HepG2 (cell line): ENCODE measurements around the gene C20orf96. TPM values are rescaled to one million over a fixed set of nuclear protein-coding genes. Genes with fewer than 3 reads are reported as not detected.
A peak's percentile ranks its signal among the peaks of the same experiment; 100 is the strongest.

Experiments used
- CC2D1A ChIP-seq: sonication (generic); formaldehyde crosslinking; IDR thresholded peaks from 2 replicates; pipeline ENCODE4 v1.8.1; 2023; ENCODE audit warnings: mild to moderate bottlenecking, missing genetic modification reagents
- HIC2 ChIP-seq: sonication (generic); formaldehyde crosslinking; IDR thresholded peaks from 2 replicates; pipeline ENCODE4 v1.9.0; 2022; ENCODE audit warnings: low read depth, missing genetic modification reagents
- HOXD1 ChIP-seq: sonication (generic); formaldehyde crosslinking; IDR thresholded peaks from 2 replicates; pipeline ENCODE4 v1.5.0; 2020; ENCODE audit warnings: missing genetic modification reagents
- NFYB ChIP-seq: sonication (generic); formaldehyde crosslinking; IDR thresholded peaks from 2 replicates; pipeline ENCODE4 v1.4.0; 2020; ENCODE audit warnings: missing genetic modification reagents
- PCBP1 ChIP-seq: fragments of 200-400 bp; formaldehyde crosslinking; IDR thresholded peaks from 2 replicates; pipeline ENCODE4 v1.6.1; 2017; ENCODE audit warnings: mild to moderate bottlenecking, low read depth, low read length, borderline replicate concordance
- POLR2G ChIP-seq: fragments of 200-400 bp; formaldehyde crosslinking; IDR thresholded peaks from 2 replicates; pipeline ENCODE4 v1.6.1; 2018; ENCODE audit warnings: mild to moderate bottlenecking, low read depth, low read length, moderate library complexity
- RCOR2 ChIP-seq: IDR thresholded peaks from 2 replicates; pipeline ENCODE4 v1.6.1; 2016; ENCODE audit warnings: missing biosample characterization, missing genetic modification reagents
- REL ChIP-seq: sonication (generic); formaldehyde crosslinking; conservative IDR thresholded peaks from 2 replicates; pipeline ENCODE4 v1.8.0; 2022; ENCODE audit warnings: mild to moderate bottlenecking, missing genetic modification reagents, moderate library complexity
- RFX3 ChIP-seq: IDR thresholded peaks from 2 replicates; pipeline ENCODE4 v1.6.1; 2016; ENCODE audit warnings: missing biosample characterization, missing genetic modification reagents
- SNAI1 ChIP-seq: sonication (generic); formaldehyde crosslinking; IDR thresholded peaks from 2 replicates; pipeline ENCODE4 v1.5.0; 2020; ENCODE audit warnings: mild to moderate bottlenecking, missing genetic modification reagents, borderline replicate concordance
- TARDBP ChIP-seq: sonication (generic); formaldehyde crosslinking; IDR thresholded peaks from 2 replicates; pipeline ENCODE4 v1.8.0; 2022; ENCODE audit warnings: mild to moderate bottlenecking, missing genetic modification reagents
- TBL1XR1 ChIP-seq: fragments of 150-350 bp; IDR thresholded peaks from 2 replicates; pipeline ENCODE4 v1.6.1; 2014; ENCODE audit warnings: borderline replicate concordance, low read length; ENCODE audit not compliant: partially characterized antibody
- ZMAT3 ChIP-seq: sonication (generic); formaldehyde crosslinking; conservative IDR thresholded peaks from 2 replicates; pipeline ENCODE4 v1.7.0; 2021; ENCODE audit warnings: missing genetic modification reagents
- ZNF30 ChIP-seq: sonication (generic); formaldehyde crosslinking; IDR thresholded peaks from 2 replicates; pipeline ENCODE4 v1.5.0; 2020; ENCODE audit warnings: mild to moderate bottlenecking, missing genetic modification reagents
- ZNF337 ChIP-seq: sonication (generic); formaldehyde crosslinking; IDR thresholded peaks from 2 replicates; pipeline ENCODE4 v1.5.1; 2020; ENCODE audit warnings: missing genetic modification reagents, low read depth, mild to moderate bottlenecking, borderline replicate concordance
- ZNF383 ChIP-seq: sonication (generic); formaldehyde crosslinking; IDR thresholded peaks from 2 replicates; pipeline ENCODE4 v1.4.0; 2020; ENCODE audit warnings: missing genetic modification reagents, mild to moderate bottlenecking, borderline replicate concordance
- ZNF430 ChIP-seq: sonication (generic); formaldehyde crosslinking; IDR thresholded peaks from 2 replicates; pipeline ENCODE4 v1.9.0; 2021; ENCODE audit warnings: mild to moderate bottlenecking, missing genetic modification reagents
- ZNF552 ChIP-seq: sonication (generic); formaldehyde crosslinking; IDR thresholded peaks from 2 replicates; pipeline ENCODE4 v1.9.0; 2022; ENCODE audit warnings: missing genetic modification reagents, mild to moderate bottlenecking, borderline replicate concordance
- ZNF557 ChIP-seq: sonication (generic); formaldehyde crosslinking; IDR thresholded peaks from 2 replicates; pipeline ENCODE4 v1.4.0; 2020; ENCODE audit warnings: missing genetic modification reagents
- ZNF761 ChIP-seq: sonication (generic); formaldehyde crosslinking; conservative IDR thresholded peaks from 2 replicates; pipeline ENCODE4 v1.4.0; 2020; ENCODE audit warnings: mild to moderate bottlenecking, missing genetic modification reagents
- ZNF768 ChIP-seq: sonication (generic); formaldehyde crosslinking; IDR thresholded peaks from 2 replicates; pipeline ENCODE4 v1.4.0; 2020; ENCODE audit warnings: missing genetic modification reagents
- polyA plus RNA-seq, 8 experiments: library from polyadenylated mRNA; depleted of rRNA in 3 of 8; stranded (reverse) in 7 of 8; unstranded in 1 of 8; fragments of >200 nt; fragmentation: Illumina TruSeq in 4 of 8; extraction: Trizol in 4 of 8; gene quantifications; 2 replicates each; pipeline versions ENCODE4 v1.2.1 to v1.2.3, GENCODE V29; 2011 to 2016; ENCODE audit warnings: low read depth in 4 of 8, missing spikeins in 1 of 8, mixed read lengths in 1 of 8; ENCODE audit not compliant: insufficient read depth in 1 of 8
- total RNA-seq, 5 experiments: library from RNA; depleted of rRNA; stranded (reverse); fragments of >200 nt; fragmentation: Illumina TruSeq; extraction: Trizol; gene quantifications; 2 replicates each; pipeline ENCODE4 v1.2.3, GENCODE V29; 2016; ENCODE audit warnings: low read depth in 1 of 5
- TF ChIP-seq, protein P1 (sequence below): IDR thresholded peaks from 2 replicates; pipeline ENCODE4 v1.6.1; 2016; ENCODE audit warnings: missing compliant biosample characterization, missing genetic modification reagents, borderline replicate concordance
- TF ChIP-seq, protein P2 (sequence below): sonication (generic); formaldehyde crosslinking; IDR thresholded peaks from 2 replicates; pipeline ENCODE4 v1.5.0; 2020; ENCODE audit warnings: mild to moderate bottlenecking, low read depth, missing genetic modification reagents, borderline replicate concordance
- TF ChIP-seq, protein P3 (sequence below): sonication (generic); formaldehyde crosslinking; conservative IDR thresholded peaks from 2 replicates; pipeline ENCODE4 v1.4.0; 2020; ENCODE audit warnings: missing genetic modification reagents
- TF ChIP-seq, protein P4 (sequence below): sonication (generic); formaldehyde crosslinking; IDR thresholded peaks from 2 replicates; pipeline ENCODE4 v1.8.0; 2022; ENCODE audit warnings: missing genetic modification reagents, mild to moderate bottlenecking, borderline replicate concordance

Gene C20orf96
- total and polyA plus RNA-seq, 2 of the 13 experiments (the other 11 are each of a cell fraction or from before 2014, with no cell fraction given): 3.8 to 20.6 TPM

GRCh38 chr20:330233-331149, 39.9 kb upstream of the C20orf96 start (continued):
- no peak for TF ChIP-seq ZNF768 (CRISPR knock-in tag)
- no peak for TF ChIP-seq TARDBP (CRISPR knock-in tag)
- TF ChIP-seq HIC2 (CRISPR knock-in tag): peak; percentile 27; the same call in 1 of the 2 replicates
- TF ChIP-seq ZNF761 (CRISPR knock-in tag): 0 out of 2 replicates have a peak, but pooled peaks have one; percentile 36
- no peak for TF ChIP-seq PCBP1
- no peak for TF ChIP-seq ZNF337 (CRISPR knock-in tag)
- TF ChIP-seq, protein P1, sequence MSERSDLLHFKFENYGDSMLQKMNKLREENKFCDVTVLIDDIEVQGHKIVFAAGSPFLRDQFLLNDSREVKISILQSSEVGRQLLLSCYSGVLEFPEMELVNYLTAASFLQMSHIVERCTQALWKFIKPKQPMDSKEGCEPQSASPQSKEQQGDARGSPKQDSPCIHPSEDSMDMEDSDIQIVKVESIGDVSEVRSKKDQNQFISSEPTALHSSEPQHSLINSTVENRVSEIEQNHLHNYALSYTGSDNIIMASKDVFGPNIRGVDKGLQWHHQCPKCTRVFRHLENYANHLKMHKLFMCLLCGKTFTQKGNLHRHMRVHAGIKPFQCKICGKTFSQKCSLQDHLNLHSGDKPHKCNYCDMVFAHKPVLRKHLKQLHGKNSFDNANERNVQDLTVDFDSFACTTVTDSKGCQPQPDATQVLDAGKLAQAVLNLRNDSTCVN (CRISPR knock-in tag): 0 out of 2 replicates have a peak, but pooled peaks have one; percentile 12
- TF ChIP-seq, protein P2, sequence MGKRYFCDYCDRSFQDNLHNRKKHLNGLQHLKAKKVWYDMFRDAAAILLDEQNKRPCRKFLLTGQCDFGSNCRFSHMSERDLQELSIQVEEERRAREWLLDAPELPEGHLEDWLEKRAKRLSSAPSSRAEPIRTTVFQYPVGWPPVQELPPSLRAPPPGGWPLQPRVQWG: no peak
- no peak for TF ChIP-seq SNAI1 (CRISPR knock-in tag)
- no peak for TF ChIP-seq RCOR2 (CRISPR knock-in tag)
- no peak for TF ChIP-seq CC2D1A
- TF ChIP-seq ZNF557: no peak
- TF ChIP-seq POLR2G: peak; percentile 58; the same call in 1 of the 2 replicates
- TF ChIP-seq, protein P3, sequence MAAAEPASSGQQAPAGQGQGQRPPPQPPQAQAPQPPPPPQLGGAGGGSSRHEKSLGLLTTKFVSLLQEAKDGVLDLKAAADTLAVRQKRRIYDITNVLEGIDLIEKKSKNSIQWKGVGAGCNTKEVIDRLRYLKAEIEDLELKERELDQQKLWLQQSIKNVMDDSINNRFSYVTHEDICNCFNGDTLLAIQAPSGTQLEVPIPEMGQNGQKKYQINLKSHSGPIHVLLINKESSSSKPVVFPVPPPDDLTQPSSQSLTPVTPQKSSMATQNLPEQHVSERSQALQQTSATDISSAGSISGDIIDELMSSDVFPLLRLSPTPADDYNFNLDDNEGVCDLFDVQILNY: no peak
- TF ChIP-seq ZNF552 (CRISPR knock-in tag): no peak
- no peak for TF ChIP-seq ZNF430
- no peak; the same call in 1 of the 2 replicates for TF ChIP-seq ZNF383 (CRISPR knock-in tag)
- no peak for TF ChIP-seq RFX3 (CRISPR knock-in tag)
- TF ChIP-seq NFYB (CRISPR knock-in tag): no peak
- no peak for TF ChIP-seq HOXD1 (CRISPR knock-in tag)
- TF ChIP-seq ZMAT3 (CRISPR knock-in tag): no peak
- TF ChIP-seq REL: no peak
- TF ChIP-seq, protein P4, sequence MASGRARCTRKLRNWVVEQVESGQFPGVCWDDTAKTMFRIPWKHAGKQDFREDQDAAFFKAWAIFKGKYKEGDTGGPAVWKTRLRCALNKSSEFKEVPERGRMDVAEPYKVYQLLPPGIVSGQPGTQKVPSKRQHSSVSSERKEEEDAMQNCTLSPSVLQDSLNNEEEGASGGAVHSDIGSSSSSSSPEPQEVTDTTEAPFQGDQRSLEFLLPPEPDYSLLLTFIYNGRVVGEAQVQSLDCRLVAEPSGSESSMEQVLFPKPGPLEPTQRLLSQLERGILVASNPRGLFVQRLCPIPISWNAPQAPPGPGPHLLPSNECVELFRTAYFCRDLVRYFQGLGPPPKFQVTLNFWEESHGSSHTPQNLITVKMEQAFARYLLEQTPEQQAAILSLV: peak; percentile 71; the same call in 1 of the 2 replicates
- TF ChIP-seq ZNF30 (CRISPR knock-in tag): no peak
- no peak for TF ChIP-seq TBL1XR1
